AG09309 (cell line): ENCODE measurements around the gene PCDH7.
A peak's percentile ranks its signal among the peaks of the same experiment; 100 is the strongest.

Experiments
- DNase-seq: peaks from one replicate; pipeline ENCODE4 v3.0.0-alpha.2; 2010; ENCODE audit warnings: low read depth
- H3K4me3 ChIP-seq: 2 replicates; pipeline ENCODE4 v1.5.1; 2011; ENCODE audit warnings: mild to moderate bottlenecking, low read depth, low read length, moderate library complexity; ENCODE audit not compliant: control insufficient read depth
- CTCF ChIP-seq: IDR thresholded peaks from 2 replicates; pipeline ENCODE4 v1.5.1; 2011; ENCODE audit warnings: mild to moderate bottlenecking, low read depth, low read length, inconsistent platforms; ENCODE audit not compliant: insufficient read depth, control insufficient read depth; ENCODE audit errors: missing control alignments

The PCDH7 gene

GRCh38 chr4:30765022-30765421 is 44.9 kb downstream of the PCDH7 start:
- no peak for DNase-seq
- H3K4me3 ChIP-seq: no peak overlapping the region
- TF ChIP-seq CTCF: no peak

GRCh38 chr4:30767147-30767845 is 47.1 kb downstream of the PCDH7 start:
- H3K4me3 ChIP-seq: no peak overlapping the region
- DNase-seq: no peak
- no peak for TF ChIP-seq CTCF

- TF ChIP-seq CTCF: no peak
- DNase-seq: no peak
- no peak overlapping the region for H3K4me3 ChIP-seq
Observed at GRCh38 chr4:30768277-30768676, 48.1 kb downstream of the PCDH7 start.

GRCh38 chr4:30769093-30769492 is 48.9 kb downstream of the PCDH7 start:
- no peak overlapping the region for H3K4me3 ChIP-seq
- TF ChIP-seq CTCF: no peak
- DNase-seq: no peak

GRCh38 chr4:30770049-30770549 is 49.9 kb downstream of the PCDH7 start:
- peak; percentile 55 for DNase-seq
- TF ChIP-seq CTCF: no peak
- H3K4me3 ChIP-seq: no peak overlapping the region

- no peak for TF ChIP-seq CTCF
- no peak for DNase-seq
- H3K4me3 ChIP-seq: no peak overlapping the region
Observed at GRCh38 chr4:30770812-30771211, 50.6 kb downstream of the PCDH7 start.
